ENCODE data around the gene GIPC3.

The GIPC3 gene

GRCh38 chr19:3636506-3636905 is 51.2 kb downstream of the GIPC3 start:
- no peak overlapping the region for H3K27ac ChIP-seq (ENCODE audit: extremely low read depth, low read depth, low read length)
- H3K36me3 ChIP-seq (ENCODE audit: control insufficient read depth in 2 of 2, insufficient read depth in 1 of 2, low read length in 2 of 2), result peaks cover 0 to 31% of the 10 kb centered on the region in 2 experiments; a peak in 2 of 3 replicates
- TF ChIP-seq REPIN1 (tag by site-specific recombination; IDR thresholded peaks at IDR 0.05; ENCODE audit: low read depth) (no peak), ZNF121 (tag by site-specific recombination; IDR thresholded peaks at IDR 0.05) (no peak), MEIS1 (CRISPR knock-in tag; IDR thresholded peaks at IDR 0.05; ENCODE audit: borderline replicate concordance) (no peak), REST (tag by site-specific recombination; IDR thresholded peaks at IDR 0.05) (no peak), ZNF639 (tag by site-specific recombination; IDR thresholded peaks at IDR 0.05) (no peak)
- H3K9me3 ChIP-seq (ENCODE audit: control insufficient read depth, insufficient read depth, low read depth, low read length), result no peaks in the 10 kb centered on the region
- H3K4me3 ChIP-seq (ENCODE audit: low read depth, low read length), result no peak overlapping the region
- CTCF ChIA-PET, result no interaction called here
- no peaks in the 10 kb centered on the region for H3K4me1 ChIP-seq (ENCODE audit: control insufficient read depth, insufficient read depth, low read length)
- POLR2A ChIA-PET, result no interaction called here

DNA sequence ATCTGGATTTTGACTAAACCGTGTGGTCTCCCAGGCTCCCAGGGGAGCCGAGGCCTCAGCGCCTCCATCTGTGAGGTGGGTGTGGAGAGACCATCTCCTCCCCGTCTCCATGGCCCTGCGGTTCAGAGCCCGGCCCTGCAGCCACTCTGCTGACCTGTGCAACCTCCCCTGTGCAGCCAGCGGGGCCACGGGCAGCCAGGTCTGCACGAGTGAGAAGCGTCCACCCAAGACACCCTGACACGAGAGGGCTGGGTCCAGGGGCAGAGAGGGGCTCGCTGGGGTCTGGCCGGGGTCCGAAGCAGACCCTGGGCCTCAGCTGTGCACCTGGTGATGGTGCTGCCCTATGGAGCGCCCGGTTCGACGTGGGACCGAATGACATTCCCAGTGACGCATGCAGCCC is 51.7 kb downstream of the GIPC3 start:
- ChIA-PET CTCF (no interaction called here), POLR2A (no interaction called here)
- TF ChIP-seq GLIS2 (tag by site-specific recombination; IDR thresholded peaks at IDR 0.05), result no peak
- TF ChIP-seq, protein P1, sequence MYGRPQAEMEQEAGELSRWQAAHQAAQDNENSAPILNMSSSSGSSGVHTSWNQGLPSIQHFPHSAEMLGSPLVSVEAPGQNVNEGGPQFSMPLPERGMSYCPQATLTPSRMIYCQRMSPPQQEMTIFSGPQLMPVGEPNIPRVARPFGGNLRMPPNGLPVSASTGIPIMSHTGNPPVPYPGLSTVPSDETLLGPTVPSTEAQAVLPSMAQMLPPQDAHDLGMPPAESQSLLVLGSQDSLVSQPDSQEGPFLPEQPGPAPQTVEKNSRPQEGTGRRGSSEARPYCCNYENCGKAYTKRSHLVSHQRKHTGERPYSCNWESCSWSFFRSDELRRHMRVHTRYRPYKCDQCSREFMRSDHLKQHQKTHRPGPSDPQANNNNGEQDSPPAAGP (tag by site-specific recombination; IDR thresholded peaks at IDR 0.05), result no peak
- no peak for TF ChIP-seq ZNF341 (tag by site-specific recombination; IDR thresholded peaks at IDR 0.05; ENCODE audit: low read depth)
- TF ChIP-seq ZNF223 (tag by site-specific recombination; IDR thresholded peaks at IDR 0.05), result no peak
- no peak for TF ChIP-seq ZNF670 (tag by site-specific recombination; IDR thresholded peaks at IDR 0.05; ENCODE audit: low read depth)
- TF ChIP-seq KLF10 (tag by site-specific recombination; IDR thresholded peaks at IDR 0.05), result no peak
- no peak for TF ChIP-seq ZFP37 (tag by site-specific recombination; IDR thresholded peaks at IDR 0.05)
- no peak for TF ChIP-seq ZNF626 (tag by site-specific recombination; IDR thresholded peaks at IDR 0.05)
- no peak for TF ChIP-seq ZNF324 (tag by site-specific recombination; IDR thresholded peaks at IDR 0.05)
- TF ChIP-seq ZNF274 (IDR thresholded peaks at IDR 0.05; ENCODE audit: low read length), result no peak
- TF ChIP-seq ZNF274 (tag by site-specific recombination; IDR thresholded peaks at IDR 0.05; ENCODE audit: borderline replicate concordance), result no peak
- TF ChIP-seq RBAK (tag by site-specific recombination; IDR thresholded peaks at IDR 0.05), result no peak
- no peak for TF ChIP-seq ZNF747 (tag by site-specific recombination; IDR thresholded peaks at IDR 0.05)
- no peak for TF ChIP-seq FEZF1 (tag by site-specific recombination; IDR thresholded peaks at IDR 0.05)
- no peak for TF ChIP-seq ZNF704 (tag by site-specific recombination; IDR thresholded peaks at IDR 0.05)
- no peak for TF ChIP-seq ZNF121 (tag by site-specific recombination; IDR thresholded peaks at IDR 0.05)
- TF ChIP-seq ZNF660 (tag by site-specific recombination; IDR thresholded peaks at IDR 0.05), result no peak
- TF ChIP-seq, protein P2, sequence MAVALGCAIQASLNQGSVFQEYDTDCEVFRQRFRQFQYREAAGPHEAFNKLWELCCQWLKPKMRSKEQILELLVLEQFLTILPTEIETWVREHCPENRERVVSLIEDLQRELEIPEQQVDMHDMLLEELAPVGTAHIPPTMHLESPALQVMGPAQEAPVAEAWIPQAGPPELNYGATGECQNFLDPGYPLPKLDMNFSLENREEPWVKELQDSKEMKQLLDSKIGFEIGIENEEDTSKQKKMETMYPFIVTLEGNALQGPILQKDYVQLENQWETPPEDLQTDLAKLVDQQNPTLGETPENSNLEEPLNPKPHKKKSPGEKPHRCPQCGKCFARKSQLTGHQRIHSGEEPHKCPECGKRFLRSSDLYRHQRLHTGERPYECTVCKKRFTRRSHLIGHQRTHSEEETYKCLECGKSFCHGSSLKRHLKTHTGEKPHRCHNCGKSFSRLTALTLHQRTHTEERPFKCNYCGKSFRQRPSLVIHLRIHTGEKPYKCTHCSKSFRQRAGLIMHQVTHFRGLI (tag by site-specific recombination; IDR thresholded peaks at IDR 0.05), result no peak
- TF ChIP-seq ZNF585B (tag by site-specific recombination; IDR thresholded peaks at IDR 0.05), result no peak
- no peak for TF ChIP-seq EGR2 (tag by site-specific recombination; IDR thresholded peaks at IDR 0.05; ENCODE audit: low read depth)
- TF ChIP-seq ZNF404 (tag by site-specific recombination; IDR thresholded peaks at IDR 0.05), result no peak
- no peak overlapping the region for H3K27ac ChIP-seq (ENCODE audit: extremely low read depth, low read depth, low read length)
- H3K36me3 ChIP-seq (ENCODE audit: control insufficient read depth in 2 of 2, insufficient read depth in 1 of 2, low read length in 2 of 2), result peaks cover 0 to 30% of the 10 kb centered on the region in 2 experiments; a peak in 2 of 3 replicates
- no peaks in the 10 kb centered on the region for H3K9me3 ChIP-seq (ENCODE audit: control insufficient read depth, insufficient read depth, low read depth, low read length)
- H3K4me1 ChIP-seq (ENCODE audit: control insufficient read depth, insufficient read depth, low read length), result no peaks in the 10 kb centered on the region
- no peak overlapping the region for H3K4me3 ChIP-seq (ENCODE audit: low read depth, low read length)
